Stimulated activated CD8-positive, alpha-beta memory T cell treated with anti-CD3 and anti-CD28 coated beads, Interleukin-7, amount 100 ng/mL, for 1 hour (primary cell): Measurements from ENCODE around the gene ATP8A2.

Source experiments
- DNase-seq, 2 donors: peaks; one replicate each; pipeline ENCODE4 v3.0.0-alpha.2; 2020; ENCODE audit warnings: low read depth in 2 of 2

Gene ATP8A2

DNA sequence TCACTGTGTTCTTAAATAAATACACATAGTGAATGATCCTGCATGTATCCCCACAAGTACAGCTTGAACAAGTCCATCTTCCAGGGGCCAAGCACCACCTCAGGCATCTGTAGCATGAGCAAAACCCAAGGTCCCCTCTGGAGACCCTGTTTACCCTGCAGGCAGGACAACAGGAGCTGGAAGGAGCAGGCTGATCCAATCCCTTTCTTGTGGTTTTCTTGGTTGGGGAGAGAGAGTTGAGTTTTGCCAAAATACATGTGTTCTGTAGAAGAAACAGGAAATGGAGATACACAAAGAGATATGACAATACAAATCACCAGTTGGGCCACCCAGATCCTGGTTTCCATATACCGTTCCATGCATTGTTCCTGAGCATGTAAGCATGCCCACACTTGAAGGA, 587.2 kb downstream of the ATP8A2 start:
- no peak for DNase-seq

- no peak for DNase-seq
Measured at GRCh38 chr13:25961294-25961693, 589.5 kb downstream of the ATP8A2 start.

- no peak for DNase-seq
Measured at GRCh38 chr13:25963674-25964073, 591.9 kb downstream of the ATP8A2 start.

DNA sequence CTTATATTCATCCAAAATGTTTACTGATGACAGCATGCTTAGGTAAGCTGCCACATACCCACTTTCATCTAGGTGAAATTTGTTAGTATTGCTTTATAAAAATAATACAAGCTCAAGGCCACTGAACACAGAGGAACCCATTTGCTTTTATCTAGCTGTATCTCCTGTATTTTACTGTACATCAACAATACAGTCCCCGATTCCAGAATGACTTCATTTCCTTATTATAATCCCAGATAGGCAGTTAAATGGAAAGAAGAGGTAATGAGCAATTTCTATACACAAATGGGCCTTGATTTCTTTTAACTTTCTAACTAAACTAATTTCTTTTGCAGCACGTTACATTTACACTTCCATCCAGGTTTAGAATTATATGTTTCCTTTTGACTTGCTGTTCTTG, 593.8 kb downstream of the ATP8A2 start:
- DNase-seq, result no peak

- DNase-seq, result no peak
Measured at GRCh38 chr13:25966086-25966485, 594.3 kb downstream of the ATP8A2 start.

- DNase-seq, result no peak
Measured at GRCh38 chr13:25967144-25967543, 595.4 kb downstream of the ATP8A2 start.

DNA sequence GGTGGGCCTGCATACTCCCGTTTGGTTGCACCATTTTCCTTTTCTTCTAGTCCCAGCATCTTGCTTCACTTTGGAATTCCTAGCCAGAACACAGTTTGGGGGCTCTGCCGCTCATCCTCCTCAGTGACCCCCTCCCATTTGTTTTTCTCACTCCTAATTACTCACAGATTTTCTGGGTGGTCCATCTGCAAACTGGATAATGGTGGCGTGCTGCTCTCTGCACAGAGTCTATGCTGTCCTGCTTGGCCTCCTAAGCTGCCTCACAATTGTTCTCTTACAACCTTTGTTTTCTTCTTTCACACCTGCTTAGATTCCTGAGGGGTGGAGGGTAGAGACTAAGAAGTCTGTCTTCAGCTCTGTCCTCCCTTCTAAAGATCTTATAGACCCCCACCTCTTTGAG, 599.3 kb downstream of the ATP8A2 start:
- no peak for DNase-seq

- no peak for DNase-seq
Measured at GRCh38 chr13:25971459-25972145, 599.8 kb downstream of the ATP8A2 start.

DNA sequence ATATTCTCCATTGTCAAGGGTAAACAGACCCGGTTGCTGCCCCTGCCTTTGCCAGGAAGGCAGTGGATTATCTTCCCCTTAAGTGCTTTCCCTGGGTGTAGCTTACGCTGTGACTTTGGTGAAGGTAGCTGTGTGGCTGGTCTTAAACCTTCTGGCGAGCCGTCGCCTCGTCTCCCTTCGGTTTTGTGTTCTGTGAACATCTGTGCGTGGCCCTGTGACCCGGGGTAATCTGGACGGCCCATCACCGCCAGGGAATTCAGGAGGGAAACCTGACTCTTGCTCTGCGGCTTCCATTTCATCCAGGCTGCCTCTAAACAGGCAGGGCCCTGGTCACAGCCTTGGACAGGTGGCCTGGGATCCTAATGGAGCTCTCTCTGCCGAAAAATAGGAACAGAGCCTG, 601.3 kb downstream of the ATP8A2 start:
- no peak for DNase-seq

DNA sequence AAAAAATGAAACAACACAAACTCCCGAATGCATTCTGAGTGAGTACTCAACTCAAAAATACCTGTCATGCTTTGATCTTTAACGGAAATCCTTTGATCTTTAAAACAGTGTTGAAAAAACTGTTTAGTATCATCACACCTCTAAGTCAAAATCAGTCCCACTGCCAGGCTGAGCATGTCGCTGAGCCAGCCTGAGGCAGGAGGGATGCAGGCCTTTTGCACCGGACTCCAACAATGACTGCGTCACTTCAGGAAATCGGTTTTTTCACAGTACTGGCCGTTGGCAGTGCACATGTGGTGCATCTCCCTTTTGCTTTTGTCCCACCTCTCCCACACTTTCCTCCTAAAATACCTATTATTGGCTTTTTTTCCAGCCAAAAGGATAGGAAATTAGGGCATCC, 601.8 kb downstream of the ATP8A2 start:
- DNase-seq, result no peak

DNA sequence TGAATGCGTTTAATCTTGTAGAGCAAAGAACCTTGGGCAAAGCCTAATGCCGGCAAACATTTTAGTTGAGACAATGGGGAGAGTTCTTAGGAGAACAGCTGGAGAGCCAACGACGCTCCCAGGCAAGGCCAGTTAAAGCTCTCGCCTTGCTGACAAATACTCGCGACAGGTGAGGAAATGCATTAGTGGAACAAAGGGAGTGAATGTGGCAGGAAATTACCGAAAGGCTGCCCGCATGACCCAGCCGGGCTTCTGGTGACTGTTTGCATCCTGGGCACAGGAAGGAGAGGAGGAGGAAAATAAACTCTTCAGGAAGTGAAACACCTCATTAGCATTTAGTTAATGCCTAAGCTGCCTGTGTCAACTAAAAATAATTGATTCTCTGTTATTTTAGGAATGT, 605.4 kb downstream of the ATP8A2 start:
- no peak for DNase-seq

GRCh38 chr13:25977671-25978070, 605.9 kb downstream of the ATP8A2 start:
- DNase-seq, result no peak

DNA sequence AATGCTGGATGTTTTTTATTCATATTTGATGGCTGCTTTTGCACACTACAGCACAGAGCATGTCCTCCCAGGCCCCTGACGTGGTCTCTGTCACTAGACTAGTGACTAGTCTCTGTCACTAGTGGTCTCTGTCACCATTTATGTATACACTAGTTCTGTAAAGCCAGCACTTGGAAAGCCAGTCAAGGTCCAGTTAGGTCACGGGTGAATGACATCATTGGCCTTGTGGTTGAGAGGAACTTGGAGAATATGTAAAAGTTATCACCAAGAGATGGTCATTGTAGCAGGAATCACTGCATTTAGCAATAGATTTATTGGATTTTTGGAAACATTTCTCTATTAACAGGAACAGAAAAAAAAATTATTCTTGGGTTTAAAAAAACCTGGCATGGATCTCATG, 607.2 kb downstream of the ATP8A2 start:
- DNase-seq, result no peak

GRCh38 chr13:25979371-25979770, 607.6 kb downstream of the ATP8A2 start:
- DNase-seq, result no peak

GRCh38 chr13:25980255-25980654, 608.5 kb downstream of the ATP8A2 start:
- DNase-seq, result no peak

GRCh38 chr13:25981060-25981459, 609.3 kb downstream of the ATP8A2 start:
- no peak for DNase-seq

GRCh38 chr13:25982907-25983306, 611.1 kb downstream of the ATP8A2 start:
- DNase-seq, result no peak

GRCh38 chr13:25987987-25988386, 616.2 kb downstream of the ATP8A2 start:
- no peak for DNase-seq

DNA sequence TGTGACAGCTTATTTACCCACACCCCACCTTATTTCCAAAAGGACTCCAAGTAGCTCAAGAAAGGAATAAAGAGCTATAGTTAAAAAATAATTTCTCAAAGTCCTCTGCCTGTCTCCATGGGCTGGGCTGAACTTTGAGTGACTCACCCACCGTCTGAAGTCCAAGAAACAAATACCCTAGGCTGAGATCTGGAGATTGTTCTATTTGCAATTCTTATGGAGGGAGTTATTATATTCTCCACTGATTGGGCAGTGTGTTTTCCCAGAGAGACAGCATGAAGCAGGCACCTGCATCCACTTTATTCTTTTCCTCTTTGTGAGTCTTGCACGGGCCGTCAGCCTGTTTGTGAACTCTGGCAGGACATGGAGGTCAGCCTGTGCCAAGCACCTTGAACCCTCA, 616.9 kb downstream of the ATP8A2 start:
- DNase-seq, result no peak

- DNase-seq, result no peak
Measured at GRCh38 chr13:25990801-25991200, 619.0 kb downstream of the ATP8A2 start.

- no peak for DNase-seq
Measured at GRCh38 chr13:25992076-25992475, 620.3 kb downstream of the ATP8A2 start.

GRCh38 chr13:26007261-26008125, 635.7 kb downstream of the ATP8A2 start:
- no peak for DNase-seq

GRCh38 chr13:26010487-26011207, 638.9 kb downstream of the ATP8A2 start:
- DNase-seq, result no peak
